IPS DF 4.7 (cell line): Measurements from ENCODE around the gene HBP1.
"Not testable (repeated sequence)": the region's sequence is repeated elsewhere in the genome, so short reads cannot be mapped to it uniquely, and the experiment has no call there.

Source experiments
- DNase-seq: peaks from one replicate; pipeline ENCODE4 v3.0.0-alpha.2; 2013; ENCODE audit warnings: low spot score; ENCODE audit errors: extremely low read depth

Gene HBP1

GRCh38 chr7:107224374-107225223 is 55.8 kb downstream of the HBP1 start:
- DNase-seq, result no peak

DNA sequence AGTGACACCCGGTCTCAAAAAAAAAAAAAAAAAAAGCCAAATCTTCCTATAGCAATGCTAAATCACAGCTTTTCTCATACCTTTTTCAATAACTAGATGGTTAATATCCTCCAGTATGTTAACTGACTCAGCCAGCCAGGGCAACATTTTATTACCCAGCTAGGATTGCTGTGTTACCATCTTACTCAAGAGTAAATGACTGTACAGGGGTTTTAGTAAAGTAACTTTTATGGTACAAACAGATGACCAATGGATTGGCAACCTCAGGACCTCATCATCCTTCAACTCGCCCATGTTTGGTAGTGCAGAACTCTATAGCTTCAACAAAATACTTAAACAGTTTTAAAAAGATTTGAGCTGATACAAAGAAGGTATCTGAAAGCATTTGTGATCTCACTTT is 59.5 kb downstream of the HBP1 start:
- no peak for DNase-seq

DNA sequence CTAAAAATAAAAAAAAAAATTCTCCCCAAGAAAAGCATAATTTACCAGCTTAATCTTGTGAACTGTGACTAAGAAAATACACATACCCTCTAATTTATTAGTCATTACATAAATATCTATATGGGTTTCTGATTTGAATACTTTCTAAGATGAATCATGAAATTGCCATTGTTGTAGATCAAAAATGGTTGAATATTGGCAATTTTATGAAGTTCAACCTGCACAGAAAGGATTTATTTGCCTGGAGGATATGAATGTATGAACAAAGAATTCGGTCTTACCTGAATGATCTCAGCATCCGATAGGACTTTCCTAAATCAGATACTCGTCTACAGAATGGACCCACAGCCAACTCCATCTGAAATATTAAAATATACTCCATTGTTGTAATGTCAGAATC is 61.5 kb downstream of the HBP1 start:
- no peak for DNase-seq

DNA sequence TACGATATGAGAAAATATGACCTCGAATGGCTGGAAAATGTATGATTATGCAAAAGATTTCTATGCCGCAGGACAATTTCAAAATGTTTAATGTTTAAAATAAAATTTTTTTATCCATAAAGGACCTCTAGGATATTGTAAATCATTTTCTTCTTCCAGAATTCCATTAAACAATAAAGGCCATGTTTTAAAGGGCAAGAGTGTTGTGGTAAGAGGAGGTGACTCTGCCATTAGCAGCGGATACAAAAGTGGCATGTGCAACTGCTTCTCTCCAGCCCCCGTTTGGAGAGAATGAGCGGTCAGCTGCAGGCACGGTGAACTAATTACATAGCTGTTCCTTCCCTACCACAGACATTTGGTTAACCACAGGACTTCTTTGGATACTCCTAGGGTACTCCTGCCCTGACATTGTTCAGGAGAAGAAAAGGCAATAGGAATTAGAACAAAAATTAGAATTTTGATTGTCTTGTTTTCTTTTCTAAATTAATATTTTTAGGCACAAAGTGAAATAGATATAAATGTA is 63.8 kb downstream of the HBP1 start:
- DNase-seq, result no peak

- no peak for DNase-seq
These were observed 64.4 kb downstream of the HBP1 start for GRCh38 chr7:107233174-107233573.

DNA sequence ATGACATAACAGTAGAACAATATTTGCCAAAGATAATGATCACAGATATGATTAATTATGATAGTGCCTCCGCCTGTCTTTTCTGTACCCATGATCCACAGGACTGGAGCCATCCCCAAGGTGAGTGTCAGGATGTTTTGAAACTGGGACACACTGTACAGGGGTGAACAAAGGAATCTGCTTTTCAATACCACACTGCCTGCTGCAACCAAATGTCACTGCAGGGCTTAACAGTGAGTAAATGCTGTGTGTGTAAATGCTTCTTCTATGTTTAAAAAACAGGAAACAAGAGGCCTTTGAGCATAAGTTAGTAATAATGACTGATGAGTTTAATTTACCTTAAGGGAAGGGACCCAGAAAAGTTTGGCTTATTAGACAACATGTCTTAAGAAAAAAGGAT is 65.2 kb downstream of the HBP1 start:
- no peak for DNase-seq

GRCh38 chr7:107234436-107234835 is 65.6 kb downstream of the HBP1 start:
- DNase-seq, result no peak

GRCh38 chr7:107236862-107237261 is 68.1 kb downstream of the HBP1 start:
- DNase-seq, result no peak

- no peak for DNase-seq
These were observed 68.6 kb downstream of the HBP1 start for GRCh38 chr7:107237451-107237850.

- DNase-seq, result no peak
These were observed 73.5 kb downstream of the HBP1 start for GRCh38 chr7:107242267-107242666.

DNA sequence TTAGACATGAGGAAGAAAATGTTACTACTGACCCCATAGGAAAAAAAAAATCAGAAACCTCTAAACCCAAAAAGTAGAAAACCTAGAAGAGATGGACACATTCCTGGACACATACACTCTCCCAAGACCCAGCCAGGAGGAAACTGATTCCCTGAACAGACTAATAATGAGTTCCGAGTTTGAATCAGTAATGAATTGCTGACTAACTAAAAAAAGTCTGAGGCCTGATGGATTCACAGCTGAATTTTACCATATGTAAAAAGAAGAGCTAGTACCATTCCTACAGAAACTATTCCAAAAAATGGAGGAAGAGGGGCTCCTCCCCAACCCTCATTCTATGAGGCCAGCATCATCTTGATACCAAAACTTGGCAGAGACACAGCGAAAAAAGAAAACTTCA is 75.8 kb downstream of the HBP1 start:
- no peak for DNase-seq

DNA sequence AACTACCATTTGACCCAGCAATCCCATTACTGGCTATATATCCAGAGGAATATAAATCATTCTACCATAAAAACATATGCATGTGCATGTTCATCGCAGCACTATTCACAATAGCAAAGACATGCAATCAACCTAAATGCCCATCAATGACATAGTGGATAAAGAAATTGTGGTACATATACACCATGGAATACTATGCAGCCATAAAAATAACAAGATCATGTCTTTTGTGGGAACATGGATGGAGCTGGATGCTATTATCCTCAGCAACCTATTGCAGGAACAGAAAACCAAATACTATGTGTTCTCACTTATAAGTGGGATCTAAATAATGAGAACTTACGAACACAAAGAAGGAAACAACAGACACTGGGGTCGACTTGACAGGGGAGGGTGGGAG is 78.0 kb downstream of the HBP1 start:
- not testable (repeated sequence) for DNase-seq

- no peak for DNase-seq
These were observed 79.9 kb downstream of the HBP1 start for GRCh38 chr7:107248551-107249316.

- DNase-seq, result no peak
These were observed 83.2 kb downstream of the HBP1 start for GRCh38 chr7:107251963-107252362.
